ENCODE data around the gene BRINP1. TPM values are rescaled to one million over a fixed set of nuclear protein-coding genes. Genes with fewer than 3 reads are reported as not detected.

BRINP1 gene
- total RNA-seq, 1 donor from 2014 or later = 0.66 TPM

DNA sequence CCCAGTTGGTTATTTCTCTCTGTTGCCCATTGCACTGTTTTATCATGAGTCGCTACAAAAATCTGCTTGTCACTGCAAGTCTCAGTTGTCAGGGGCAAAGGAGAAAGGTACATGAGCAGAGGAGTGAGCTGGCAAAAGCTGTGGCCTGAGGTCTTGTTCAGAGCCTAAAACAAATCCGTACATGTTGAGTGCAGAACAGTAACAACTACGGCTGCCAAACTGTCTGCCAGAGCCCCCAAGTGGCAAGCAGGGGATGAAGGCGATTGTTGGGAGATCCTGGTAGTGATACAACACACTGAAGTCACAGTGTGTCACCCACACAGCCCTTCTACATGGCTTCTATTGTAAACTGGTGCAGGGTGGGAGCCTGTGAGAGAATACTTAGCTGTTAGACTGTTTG lies 50.9 kb downstream of the BRINP1 start:
- Histone ChIP-seq H3K4me1 (peaks cover 8% of the 10 kb centered on the region), H3K27me3 (ENCODE audit: low read depth) (no peaks in the 10 kb centered on the region), H3K4me3 (no peak overlapping the region), H3K9me3 (replicated peaks) (no peaks in the 10 kb centered on the region), H3K36me3 (no peaks in the 10 kb centered on the region), H3K27ac (replicated peaks) (no peak overlapping the region)
- TF ChIP-seq, protein P1, sequence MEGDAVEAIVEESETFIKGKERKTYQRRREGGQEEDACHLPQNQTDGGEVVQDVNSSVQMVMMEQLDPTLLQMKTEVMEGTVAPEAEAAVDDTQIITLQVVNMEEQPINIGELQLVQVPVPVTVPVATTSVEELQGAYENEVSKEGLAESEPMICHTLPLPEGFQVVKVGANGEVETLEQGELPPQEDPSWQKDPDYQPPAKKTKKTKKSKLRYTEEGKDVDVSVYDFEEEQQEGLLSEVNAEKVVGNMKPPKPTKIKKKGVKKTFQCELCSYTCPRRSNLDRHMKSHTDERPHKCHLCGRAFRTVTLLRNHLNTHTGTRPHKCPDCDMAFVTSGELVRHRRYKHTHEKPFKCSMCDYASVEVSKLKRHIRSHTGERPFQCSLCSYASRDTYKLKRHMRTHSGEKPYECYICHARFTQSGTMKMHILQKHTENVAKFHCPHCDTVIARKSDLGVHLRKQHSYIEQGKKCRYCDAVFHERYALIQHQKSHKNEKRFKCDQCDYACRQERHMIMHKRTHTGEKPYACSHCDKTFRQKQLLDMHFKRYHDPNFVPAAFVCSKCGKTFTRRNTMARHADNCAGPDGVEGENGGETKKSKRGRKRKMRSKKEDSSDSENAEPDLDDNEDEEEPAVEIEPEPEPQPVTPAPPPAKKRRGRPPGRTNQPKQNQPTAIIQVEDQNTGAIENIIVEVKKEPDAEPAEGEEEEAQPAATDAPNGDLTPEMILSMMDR (IDR thresholded peaks at IDR 0.05; ENCODE audit: borderline replicate concordance) = no peak
- DNase-seq = no peak
- intact Hi-C loops (cut with micrococcal nuclease) = no loop called here

DNA sequence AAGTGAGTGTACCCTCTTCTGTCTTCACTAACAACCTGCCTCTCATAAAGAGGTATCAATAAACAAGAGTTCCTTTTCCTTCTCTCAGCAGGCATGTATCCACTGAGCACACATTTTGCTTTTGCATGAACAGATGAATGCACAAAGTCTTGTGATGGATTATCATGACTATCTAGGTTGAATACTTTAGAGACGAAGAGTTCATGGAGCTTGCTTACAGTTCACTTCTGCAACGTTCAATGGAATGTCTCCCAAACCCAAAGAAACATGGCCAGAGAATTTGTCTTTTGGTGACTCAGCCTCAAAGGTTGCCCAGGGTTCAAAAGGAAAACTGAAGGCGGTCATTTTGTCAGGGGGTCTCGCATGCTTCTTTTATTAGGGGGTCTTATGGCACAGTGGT lies 55.4 kb downstream of the BRINP1 start:
- intact Hi-C loops (cut with micrococcal nuclease) = no loop called here
- DNase-seq = no peak
- TF ChIP-seq, protein P1 (IDR thresholded peaks at IDR 0.05; ENCODE audit: borderline replicate concordance) = no peak
- no peaks in the 10 kb centered on the region for H3K4me1 ChIP-seq
- H3K27me3 ChIP-seq (ENCODE audit: low read depth) = no peaks in the 10 kb centered on the region
- no peaks in the 10 kb centered on the region for H3K9me3 ChIP-seq (replicated peaks)
- no peaks in the 10 kb centered on the region for H3K36me3 ChIP-seq
- no peak overlapping the region for H3K4me3 ChIP-seq
- no peak overlapping the region for H3K27ac ChIP-seq (replicated peaks)

DNA sequence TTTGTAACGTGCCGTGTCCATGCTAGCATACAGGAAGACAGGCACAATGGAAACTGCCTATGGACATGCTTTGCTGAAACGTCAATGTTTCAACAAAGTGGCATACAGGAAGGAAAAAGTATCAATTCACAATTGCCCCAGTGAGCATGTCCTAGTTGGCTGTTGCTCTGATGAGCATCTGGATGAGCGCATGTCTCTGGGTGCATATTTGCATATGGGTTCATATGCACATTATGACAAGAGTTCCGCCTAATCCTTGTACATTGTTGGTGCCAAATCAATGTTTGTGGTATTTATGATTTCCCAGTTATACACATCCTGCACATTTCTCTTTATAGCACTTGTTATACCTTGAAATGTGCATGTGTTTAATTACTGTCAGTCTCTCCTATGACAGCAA lies 58.5 kb downstream of the BRINP1 start:
- Histone ChIP-seq H3K4me3 (no peak overlapping the region), H3K27me3 (ENCODE audit: low read depth) (peaks cover 14% of the 10 kb centered on the region), H3K36me3 (no peaks in the 10 kb centered on the region), H3K4me1 (no peaks in the 10 kb centered on the region), H3K27ac (replicated peaks) (no peak overlapping the region), H3K9me3 (replicated peaks) (no peaks in the 10 kb centered on the region)
- TF ChIP-seq, protein P1 (IDR thresholded peaks at IDR 0.05; ENCODE audit: borderline replicate concordance) = no peak
- intact Hi-C loops (cut with micrococcal nuclease) = no loop called here
- no peak for DNase-seq

DNA sequence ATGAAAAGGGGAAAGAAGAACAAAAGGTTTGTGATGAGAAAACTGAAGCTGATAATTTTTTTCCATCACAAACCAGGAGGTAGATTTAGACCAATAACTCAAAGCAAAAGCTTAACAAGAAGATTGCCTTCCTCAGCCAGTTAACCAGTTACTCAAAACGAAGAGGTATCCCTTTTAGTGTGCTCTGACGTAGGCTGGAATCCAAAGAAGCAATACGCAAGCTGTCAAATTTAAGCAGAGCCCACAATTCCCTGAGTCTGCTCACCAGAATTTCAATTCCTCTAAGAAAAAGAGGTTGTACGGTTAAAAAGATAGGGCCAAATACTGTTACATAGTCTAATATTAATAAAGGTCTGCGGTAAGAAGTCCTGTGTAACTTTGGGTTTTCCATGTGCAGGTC lies 61.8 kb downstream of the BRINP1 start:
- no peak for DNase-seq
- TF ChIP-seq, protein P1 (IDR thresholded peaks at IDR 0.05; ENCODE audit: borderline replicate concordance) = no peak
- H3K9me3 ChIP-seq (replicated peaks) = no peaks in the 10 kb centered on the region
- no peaks in the 10 kb centered on the region for H3K4me1 ChIP-seq
- no peaks in the 10 kb centered on the region for H3K36me3 ChIP-seq
- intact Hi-C loops (cut with micrococcal nuclease) = no loop called here
- peaks cover 26% of the 10 kb centered on the region for H3K27me3 ChIP-seq (ENCODE audit: low read depth)
- no peak overlapping the region for H3K4me3 ChIP-seq
- H3K27ac ChIP-seq (replicated peaks) = no peak overlapping the region

DNA sequence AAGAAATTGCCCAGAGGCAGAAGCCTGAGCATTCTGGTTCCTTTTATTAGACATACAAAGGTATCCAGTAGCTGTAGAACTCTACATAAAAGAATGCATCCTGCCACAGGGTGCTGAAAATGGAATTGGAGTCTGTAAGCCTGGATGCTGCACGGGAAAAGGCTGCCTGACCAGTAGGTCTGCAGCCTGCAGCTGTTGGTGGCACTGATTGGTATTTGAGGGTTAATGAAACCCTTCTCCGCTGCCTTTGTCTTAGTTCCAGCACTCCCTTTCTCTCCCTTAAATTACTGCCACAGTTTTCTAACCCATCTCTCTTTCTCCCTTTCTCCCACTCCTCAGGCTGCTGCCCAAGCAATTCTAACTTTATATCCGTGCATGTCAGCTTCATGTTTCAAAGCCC lies 64.7 kb downstream of the BRINP1 start:
- Histone ChIP-seq H3K4me1 (no peaks in the 10 kb centered on the region), H3K27ac (replicated peaks) (no peak overlapping the region), H3K4me3 (no peak overlapping the region), H3K27me3 (ENCODE audit: low read depth) (peaks cover 26% of the 10 kb centered on the region), H3K9me3 (replicated peaks) (no peaks in the 10 kb centered on the region), H3K36me3 (no peaks in the 10 kb centered on the region)
- TF ChIP-seq, protein P1 (IDR thresholded peaks at IDR 0.05; ENCODE audit: borderline replicate concordance) = no peak
- intact Hi-C loops (cut with micrococcal nuclease) = no loop called here
- no peak for DNase-seq
